ENCODE measurements around the gene TOP2B. TPM values are rescaled to one million over a fixed set of nuclear protein-coding genes. Genes with fewer than 3 reads are reported as not detected.

TOP2B gene
- total RNA-seq, 3 donors from 2014 or later = 71.2 to 73.2 (median 71.7) TPM

- Mint-ChIP-seq H3K4me1 (ENCODE audit: low read depth) (peaks cover 58% of the 10 kb centered on the region), H3K36me3 (ENCODE audit: insufficient read depth) (peaks cover 2% of the 10 kb centered on the region), H3K9me3 (no peaks in the 10 kb centered on the region), H3K27me3 (ENCODE audit: low read depth) (no peaks in the 10 kb centered on the region), H3K4me3 (peak overlapping the region; percentile 93)
- ATAC-seq (no peak), DNase-seq (no peak)
Observed at GRCh38 chr3:25662736-25663320, 1.9 kb downstream of the TOP2B start.

- no peak for ATAC-seq
- H3K4me3 Mint-ChIP-seq = peak overlapping the region; percentile 55
- DNase-seq = no peak
- H3K4me1 Mint-ChIP-seq (ENCODE audit: low read depth) = peaks cover 66% of the 10 kb centered on the region
- peaks cover 2% of the 10 kb centered on the region for H3K36me3 Mint-ChIP-seq (ENCODE audit: insufficient read depth)
- no peaks in the 10 kb centered on the region for H3K27me3 Mint-ChIP-seq (ENCODE audit: low read depth)
- H3K9me3 Mint-ChIP-seq = no peaks in the 10 kb centered on the region
Observed at GRCh38 chr3:25661694-25662437, 2.8 kb downstream of the TOP2B start.

GRCh38 chr3:25658836-25659235, 5.9 kb downstream of the TOP2B start:
- ATAC-seq = no peak
- H3K4me3 Mint-ChIP-seq = no peak overlapping the region
- H3K4me1 Mint-ChIP-seq (ENCODE audit: low read depth) = peaks cover 74% of the 10 kb centered on the region
- H3K27me3 Mint-ChIP-seq (ENCODE audit: low read depth) = no peaks in the 10 kb centered on the region
- DNase-seq = no peak
- H3K36me3 Mint-ChIP-seq (ENCODE audit: insufficient read depth) = peaks cover 4% of the 10 kb centered on the region
- no peaks in the 10 kb centered on the region for H3K9me3 Mint-ChIP-seq

- H3K4me1 Mint-ChIP-seq (ENCODE audit: low read depth) = peaks cover 84% of the 10 kb centered on the region
- H3K4me3 Mint-ChIP-seq = peak overlapping the region; percentile 32
- H3K9me3 Mint-ChIP-seq = no peaks in the 10 kb centered on the region
- DNase-seq (no peak), ATAC-seq (no peak)
- H3K36me3 Mint-ChIP-seq (ENCODE audit: insufficient read depth) = peaks cover 4% of the 10 kb centered on the region
- H3K27me3 Mint-ChIP-seq (ENCODE audit: low read depth) = no peaks in the 10 kb centered on the region
Observed at GRCh38 chr3:25657293-25657692, 7.4 kb downstream of the TOP2B start.

GRCh38 chr3:25655659-25656058, 9.0 kb downstream of the TOP2B start:
- peak; percentile 57 to 69 for ATAC-seq
- Mint-ChIP-seq H3K4me1 (ENCODE audit: low read depth) (peaks cover 78% of the 10 kb centered on the region), H3K27me3 (ENCODE audit: low read depth) (no peaks in the 10 kb centered on the region), H3K9me3 (no peaks in the 10 kb centered on the region), H3K4me3 (no peak overlapping the region), H3K36me3 (ENCODE audit: insufficient read depth) (peaks cover 8% of the 10 kb centered on the region)
- DNase-seq = no peak

GRCh38 chr3:25654576-25654975, 10.1 kb downstream of the TOP2B start:
- Mint-ChIP-seq H3K9me3 (no peaks in the 10 kb centered on the region), H3K27me3 (ENCODE audit: low read depth) (no peaks in the 10 kb centered on the region), H3K4me1 (ENCODE audit: low read depth) (peaks cover 72% of the 10 kb centered on the region), H3K4me3 (peak overlapping the region; percentile 9), H3K36me3 (ENCODE audit: insufficient read depth) (peaks cover 13% of the 10 kb centered on the region)
- no peak for ATAC-seq
- DNase-seq = no peak

- peaks cover 9% of the 10 kb centered on the region for H3K9me3 Mint-ChIP-seq
- DNase-seq (no peak), ATAC-seq (no peak)
- peaks cover 67% of the 10 kb centered on the region for H3K4me1 Mint-ChIP-seq (ENCODE audit: low read depth)
- no peaks in the 10 kb centered on the region for H3K27me3 Mint-ChIP-seq (ENCODE audit: low read depth)
- H3K4me3 Mint-ChIP-seq = peak overlapping the region; percentile 27
- peaks cover 18% of the 10 kb centered on the region for H3K36me3 Mint-ChIP-seq (ENCODE audit: insufficient read depth)
Observed at GRCh38 chr3:25653322-25653721, 11.4 kb downstream of the TOP2B start.

- Mint-ChIP-seq H3K9me3 (peaks cover 9% of the 10 kb centered on the region), H3K27me3 (ENCODE audit: low read depth) (no peaks in the 10 kb centered on the region), H3K36me3 (ENCODE audit: insufficient read depth) (peaks cover 20% of the 10 kb centered on the region), H3K4me3 (no peak overlapping the region), H3K4me1 (ENCODE audit: low read depth) (peaks cover 70% of the 10 kb centered on the region)
- DNase-seq = no peak
- no peak for ATAC-seq
Observed at GRCh38 chr3:25652921-25653320, 11.8 kb downstream of the TOP2B start.

GRCh38 chr3:25648925-25649830, 15.5 kb downstream of the TOP2B start:
- ATAC-seq = no peak
- Mint-ChIP-seq H3K4me3 (no peak overlapping the region), H3K4me1 (ENCODE audit: low read depth) (peaks cover 48% of the 10 kb centered on the region), H3K9me3 (peaks cover 9% of the 10 kb centered on the region), H3K27me3 (ENCODE audit: low read depth) (no peaks in the 10 kb centered on the region), H3K36me3 (ENCODE audit: insufficient read depth) (peaks cover 21% of the 10 kb centered on the region)
- DNase-seq = no peak

GRCh38 chr3:25648107-25648535, 16.6 kb downstream of the TOP2B start:
- Mint-ChIP-seq H3K9me3 (peaks cover 9% of the 10 kb centered on the region), H3K4me1 (ENCODE audit: low read depth) (peaks cover 42% of the 10 kb centered on the region), H3K36me3 (ENCODE audit: insufficient read depth) (peaks cover 22% of the 10 kb centered on the region), H3K27me3 (ENCODE audit: low read depth) (no peaks in the 10 kb centered on the region), H3K4me3 (no peak overlapping the region)
- peak; percentile 87 to 91 for ATAC-seq
- DNase-seq = peak; percentile 84

GRCh38 chr3:25635038-25635437, 29.7 kb downstream of the TOP2B start:
- Mint-ChIP-seq H3K9me3 (no peaks in the 10 kb centered on the region), H3K36me3 (ENCODE audit: insufficient read depth) (peaks cover 34% of the 10 kb centered on the region), H3K4me1 (ENCODE audit: low read depth) (peaks cover 10% of the 10 kb centered on the region), H3K27me3 (ENCODE audit: low read depth) (no peaks in the 10 kb centered on the region), H3K4me3 (no peak overlapping the region)
- ATAC-seq = no peak
- no peak for DNase-seq

GRCh38 chr3:25633919-25634318, 30.8 kb downstream of the TOP2B start:
- ATAC-seq = no peak
- Mint-ChIP-seq H3K27me3 (ENCODE audit: low read depth) (no peaks in the 10 kb centered on the region), H3K4me3 (no peak overlapping the region), H3K4me1 (ENCODE audit: low read depth) (peaks cover 10% of the 10 kb centered on the region), H3K36me3 (ENCODE audit: insufficient read depth) (peaks cover 38% of the 10 kb centered on the region), H3K9me3 (no peaks in the 10 kb centered on the region)
- DNase-seq = no peak

GRCh38 chr3:25631989-25632388, 32.7 kb downstream of the TOP2B start:
- Mint-ChIP-seq H3K4me1 (ENCODE audit: low read depth) (peaks cover 8% of the 10 kb centered on the region), H3K4me3 (no peak overlapping the region), H3K9me3 (no peaks in the 10 kb centered on the region), H3K36me3 (ENCODE audit: insufficient read depth) (peaks cover 37% of the 10 kb centered on the region), H3K27me3 (ENCODE audit: low read depth) (no peaks in the 10 kb centered on the region)
- DNase-seq (no peak), ATAC-seq (no peak)

GRCh38 chr3:25621087-25621486, 43.6 kb downstream of the TOP2B start:
- Mint-ChIP-seq H3K9me3 (no peaks in the 10 kb centered on the region), H3K4me1 (ENCODE audit: low read depth) (peaks cover 5% of the 10 kb centered on the region), H3K36me3 (ENCODE audit: insufficient read depth) (peaks cover 44% of the 10 kb centered on the region), H3K4me3 (no peak overlapping the region), H3K27me3 (ENCODE audit: low read depth) (no peaks in the 10 kb centered on the region)
- ATAC-seq (no peak), DNase-seq (no peak)
